Spleen (tissue), 7 donors: ENCODE results near the gene NADK.

Experiments used
- CTCF ChIP-seq, 11 experiments: fragments of 200-600 bp in 7 of 11; fragments of 450-650 bp in 4 of 11; sonication (generic) in 4 of 11; IDR thresholded peaks in 8 of 11; conservative IDR thresholded peaks in 3 of 11; 1 replicate in 7 of 11; 2 replicates in 4 of 11; pipeline versions ENCODE4 v1.4.0 to v1.8.0; 2016 to 2021; ENCODE audit warnings: antibody characterized with exemption in 11 of 11, inconsistent platforms in 4 of 11, mild to moderate bottlenecking in 1 of 11
- POLR2A ChIP-seq, 3 donors: fragments of 450-650 bp; IDR thresholded peaks; one replicate each; pipeline ENCODE4 v1.5.1; 2017; ENCODE audit warnings: antibody characterized with exemption in 3 of 3, mild to moderate bottlenecking in 1 of 3
- POLR2AphosphoS5 ChIP-seq, 3 donors: sonication (generic); formaldehyde crosslinking; IDR thresholded peaks; one replicate each; pipeline ENCODE4 v1.5.1; 2017; ENCODE audit warnings: antibody characterized with exemption in 3 of 3
- donor health status: DM: no; HTN: no; CAD: no; lungs with moderate emphysema.
- donor health status: DM: no; HTN: no; CAD: no.
- donor health status: DM: no; HTN: no; CAD: no.

- TF ChIP-seq CTCF (IDR thresholded peaks at IDR 0.05 in 8 of 11, conservative IDR thresholded peaks at IDR 0.05 in 3 of 11) (no peak), POLR2A (IDR thresholded peaks at IDR 0.05) (no peak), POLR2AphosphoS5 (IDR thresholded peaks at IDR 0.05) (no peak)
Measured at GRCh38 chr1:1760715-1761114, 17.6 kb downstream of the NADK start.
